GM12864 (cell line): ENCODE results near the gene PIK3R5.
A peak's percentile ranks its signal among the peaks of the same experiment; 100 is the strongest.

Source experiments
- DNase-seq: peaks from one replicate; pipeline ENCODE4 v3.0.0-alpha.2; 2011; ENCODE audit warnings: low read depth
- H3K4me3 ChIP-seq: 2 replicates; pipeline ENCODE4 v1.5.1; 2011; ENCODE audit warnings: mild to moderate bottlenecking, low read depth, low read length, control low read depth
- CTCF ChIP-seq: IDR thresholded peaks from 2 replicates; pipeline ENCODE4 v1.5.1; 2011; ENCODE audit warnings: low read depth, mild to moderate bottlenecking, moderate library complexity, low read length, control low read depth, inconsistent platforms; ENCODE audit errors: missing control alignments

PIK3R5 gene

GRCh38 chr17:8944748-8945147, 20.8 kb downstream of the PIK3R5 start:
- H3K4me3 ChIP-seq, result no peak overlapping the region
- DNase-seq, result no peak
- TF ChIP-seq CTCF, result no peak

- H3K4me3 ChIP-seq, result no peak overlapping the region
- TF ChIP-seq CTCF, result no peak
- no peak for DNase-seq
Measured at GRCh38 chr17:8944083-8944482, 21.4 kb downstream of the PIK3R5 start.

GRCh38 chr17:8941980-8942622, 23.4 kb downstream of the PIK3R5 start:
- H3K4me3 ChIP-seq, result no peak overlapping the region
- TF ChIP-seq CTCF, result peak; percentile 1

GRCh38 chr17:8941520-8941919, 24.0 kb downstream of the PIK3R5 start:
- DNase-seq, result no peak
- H3K4me3 ChIP-seq, result no peak overlapping the region
- TF ChIP-seq CTCF, result no peak

More at GRCh38 chr17:8941980-8942622, 23.4 kb downstream of the PIK3R5 start:
- no peak for DNase-seq

- TF ChIP-seq CTCF, result no peak
- H3K4me3 ChIP-seq, result no peak overlapping the region
- DNase-seq, result no peak
Measured at GRCh38 chr17:8940866-8941471, 24.5 kb downstream of the PIK3R5 start.

- no peak for TF ChIP-seq CTCF
- no peak overlapping the region for H3K4me3 ChIP-seq
- DNase-seq, result peak; percentile 76
Measured at GRCh38 chr17:8939496-8940334, 25.8 kb downstream of the PIK3R5 start.
